Keratinocyte (primary cell): ENCODE results near the gene ZBTB20. TPM values are rescaled to one million over a fixed set of nuclear protein-coding genes. Genes with fewer than 3 reads are reported as not detected.

Source experiments
- DNase-seq: peaks from one replicate; pipeline ENCODE4 v3.0.0-alpha.2; 2011; ENCODE audit warnings: low read depth, missing footprints, low spot score
- FAIRE-seq: peaks from 2 replicates; lab custom pipeline; 2011; peaks lifted over from hg19 to GRCh38; lab: Jason Lieb, UNC
- H2AFZ ChIP-seq: 2 replicates; pipeline ENCODE4 v1.6.0; 2012; ENCODE audit warnings: low read length, control low read depth, inconsistent platforms; ENCODE audit not compliant: control insufficient read depth
- H3K27ac ChIP-seq: 2 replicates; pipeline ENCODE4 v1.5.1; 2011; ENCODE audit warnings: low read length; ENCODE audit not compliant: control insufficient read depth, insufficient read depth
- H3K27me3 ChIP-seq: 3 replicates; pipeline ENCODE4 v1.6.0; 2011; ENCODE audit warnings: low read length; ENCODE audit not compliant: control insufficient read depth, insufficient read depth; ENCODE audit errors: extremely low read depth
- H3K36me3 ChIP-seq, 2 experiments: 2 replicates in 1 of 2; 3 replicates in 1 of 2; pipeline ENCODE4 v1.5.1; 2011; ENCODE audit warnings: low read length in 2 of 2, mild to moderate bottlenecking in 1 of 2; ENCODE audit not compliant: control insufficient read depth in 2 of 2, insufficient read depth in 2 of 2; ENCODE audit errors: extremely low read depth in 1 of 2
- H3K4me1 ChIP-seq: 3 replicates; pipeline ENCODE4 v1.5.1; 2011; ENCODE audit warnings: low read length; ENCODE audit not compliant: control insufficient read depth, insufficient read depth; ENCODE audit errors: extremely low read depth
- H3K4me2 ChIP-seq: 3 replicates; pipeline ENCODE4 v1.6.0; 2011; ENCODE audit warnings: low read depth, low read length; ENCODE audit not compliant: control insufficient read depth, insufficient read depth; ENCODE audit errors: extremely low read depth
- H3K4me3 ChIP-seq, 3 experiments: fragments of 200-600 bp in 1 of 3; sonication (generic) in 1 of 3; 2 replicates in 2 of 3; 3 replicates in 1 of 3; pipeline ENCODE4 v1.5.1; 2011 to 2016; ENCODE audit warnings: low read length in 3 of 3, mild to moderate bottlenecking in 3 of 3, control low read depth in 2 of 3, inconsistent platforms in 1 of 3, low read depth in 1 of 3, mixed read lengths in 1 of 3, mixed run types in 1 of 3, moderate library complexity in 1 of 3; ENCODE audit not compliant: control insufficient read depth in 2 of 3, insufficient read depth in 2 of 3; ENCODE audit errors: extremely low read depth in 1 of 3
- H3K79me2 ChIP-seq: 2 replicates; pipeline ENCODE4 v1.6.0; 2012; ENCODE audit warnings: low read length; ENCODE audit not compliant: control insufficient read depth, insufficient read depth
- H3K9ac ChIP-seq: 3 replicates; pipeline ENCODE4 v1.6.0; 2011; ENCODE audit warnings: low read length; ENCODE audit not compliant: control insufficient read depth, insufficient read depth; ENCODE audit errors: extremely low read depth
- H3K9me1 ChIP-seq: 3 replicates; pipeline ENCODE4 v1.6.0; 2011; ENCODE audit warnings: low read length; ENCODE audit not compliant: control insufficient read depth, insufficient read depth; ENCODE audit errors: extremely low read depth
- H3K9me3 ChIP-seq: 2 replicates; pipeline ENCODE4 v1.5.1; 2012; ENCODE audit warnings: low read depth, low read length; ENCODE audit not compliant: control insufficient read depth
- H4K20me1 ChIP-seq: 3 replicates; pipeline ENCODE4 v1.6.0; 2011; ENCODE audit warnings: low read length; ENCODE audit not compliant: control insufficient read depth, insufficient read depth; ENCODE audit errors: extremely low read depth
- CTCF ChIP-seq, 3 experiments: IDR thresholded peaks in 1 of 3; conservative IDR thresholded peaks in 1 of 3; optimal IDR thresholded peaks in 1 of 3; 2 replicates in 2 of 3; 3 replicates in 1 of 3; pipeline versions ENCODE3 to v1.5.1; 2011; ENCODE audit warnings: low read length in 3 of 3, mild to moderate bottlenecking in 3 of 3, moderate library complexity in 2 of 3, control low read depth in 1 of 3, inconsistent platforms in 1 of 3; ENCODE audit not compliant: insufficient read depth in 2 of 3; ENCODE audit errors: extremely low read depth in 1 of 3
- EZH2 ChIP-seq: IDR thresholded peaks from one replicate; pipeline ENCODE4 v1.6.1; 2012; ENCODE audit warnings: inconsistent platforms, mild to moderate bottlenecking, low read length, moderate library complexity
- dilution Hi-C: fragments of 300-500 bp; cut with MboI; formaldehyde crosslinking; loops from one replicate; pipeline ENCODE4 v1.7.0; 2020; ENCODE audit warnings: low sequenced_read_pairs; ENCODE audit not compliant: extremely low pct_ligation_motif_present
- polyA plus RNA-seq, 5 experiments: library from polyadenylated mRNA; depleted of rRNA in 3 of 5; stranded (reverse) in 3 of 5; stranded (forward) in 1 of 5; unstranded in 1 of 5; fragments of >200 nt; gene quantifications; 1 replicate in 1 of 5; 2 replicates in 3 of 5; 3 replicates in 1 of 5; pipeline versions ENCODE4 v1.2.1 to v1.2.3, GENCODE V29; 2011 to 2012; ENCODE audit warnings: missing spikeins in 2 of 5, low read depth in 1 of 5, low replicate concordance in 1 of 5

ZBTB20 gene
- polyA plus RNA-seq, 1 donor (not counting 4 experiments of a cell fraction or from before 2014, with no cell fraction given), result 0.52 TPM

GRCh38 chr3:114392831-114393230 lies 754.3 kb downstream of the ZBTB20 start:
- H3K9me3 ChIP-seq, result no peaks in the 10 kb centered on the region
- H4K20me1 ChIP-seq, result no peaks in the 10 kb centered on the region
- DNase-seq (no peak), FAIRE-seq (no peak)
- H3K9me1 ChIP-seq, result no peaks in the 10 kb centered on the region
- H3K4me2 ChIP-seq, result no peak overlapping the region
- no peak overlapping the region for H3K4me3 ChIP-seq
- H3K27ac ChIP-seq, result no peak overlapping the region
- dilution Hi-C loops, result no loop called here
- H3K4me1 ChIP-seq, result no peaks in the 10 kb centered on the region
- H2AFZ ChIP-seq, result no peak overlapping the region
- TF ChIP-seq CTCF (optimal IDR thresholded peaks at IDR 0.05 in 1 of 3, IDR thresholded peaks at IDR 0.05 in 1 of 3, conservative IDR thresholded peaks at IDR 0.05 in 1 of 3; ENCODE audit: extremely low read depth in 1 of 3, insufficient read depth in 2 of 3, low read length in 3 of 3) (no peak), EZH2 (no peak)
- no peaks in the 10 kb centered on the region for H3K27me3 ChIP-seq
- H3K79me2 ChIP-seq, result no peaks in the 10 kb centered on the region
- H3K36me3 ChIP-seq, result no peaks in the 10 kb centered on the region
- no peak overlapping the region for H3K9ac ChIP-seq

GRCh38 chr3:114389156-114389555 lies 757.9 kb downstream of the ZBTB20 start:
- no peaks in the 10 kb centered on the region for H4K20me1 ChIP-seq
- no peaks in the 10 kb centered on the region for H3K4me1 ChIP-seq
- H3K79me2 ChIP-seq, result no peaks in the 10 kb centered on the region
- dilution Hi-C loops, result no loop called here
- no peaks in the 10 kb centered on the region for H3K36me3 ChIP-seq
- H2AFZ ChIP-seq, result no peak overlapping the region
- H3K27me3 ChIP-seq, result no peaks in the 10 kb centered on the region
- no peak for TF ChIP-seq CTCF (optimal IDR thresholded peaks at IDR 0.05 in 1 of 3, IDR thresholded peaks at IDR 0.05 in 1 of 3, conservative IDR thresholded peaks at IDR 0.05 in 1 of 3; ENCODE audit: extremely low read depth in 1 of 3, insufficient read depth in 2 of 3, low read length in 3 of 3)
- no peak for TF ChIP-seq EZH2
- no peak for DNase-seq
- no peak overlapping the region for H3K9ac ChIP-seq
- H3K4me3 ChIP-seq, result no peak overlapping the region
- FAIRE-seq, result no peak
- H3K9me1 ChIP-seq, result no peaks in the 10 kb centered on the region
- H3K9me3 ChIP-seq, result no peaks in the 10 kb centered on the region
- H3K4me2 ChIP-seq, result no peak overlapping the region
- no peak overlapping the region for H3K27ac ChIP-seq
